Caco-2 (cell line): ENCODE measurements around the gene PLEKHN1. TPM values are rescaled to one million over a fixed set of nuclear protein-coding genes. Genes with fewer than 3 reads are reported as not detected.

ENCODE experiments used
- BruUV-seq: library from RNA; stranded (reverse); fragments of 400-500 nt; replicated peaks from 2 replicates; lab custom pipeline; 2021; lab: Mats Ljungman, UMichigan
- CTCF ChIA-PET: fragments of 300-600 bp; sonication (Branson Sonifier 250); formaldehyde crosslinking; loops from one replicate; lab custom pipeline; 2022; ENCODE audit warnings: antibody characterized with exemption; lab: Charles Lee
- POLR2A ChIA-PET: fragments of 300-600 bp; sonication (Branson Sonifier 250); formaldehyde crosslinking; loops from one replicate; lab custom pipeline; 2022; ENCODE audit warnings: antibody characterized with exemption; lab: Charles Lee
- DNase-seq, 2 experiments: peaks; one replicate each; pipeline versions ENCODE4 v3.0.0 to v3.0.0-alpha.2; 2020 to 2022
- H3K27me3 ChIP-seq: replicated peaks from 2 replicates; pipeline ENCODE4 v1.6.0; 2011; ENCODE audit warnings: low read length; ENCODE audit not compliant: control insufficient read depth, insufficient read depth
- H3K36me3 ChIP-seq: 2 replicates; pipeline ENCODE4 v1.5.1; 2011; ENCODE audit warnings: low read length; ENCODE audit not compliant: control insufficient read depth, insufficient read depth
- H3K4me1 ChIP-seq: fragments of 250-450 bp; sonication (Bioruptor Pico); 2 replicates; pipeline ENCODE4 v1.5.1; 2020; ENCODE audit warnings: mild to moderate bottlenecking
- H3K4me3 ChIP-seq: 2 replicates; pipeline ENCODE4 v1.5.1; 2011; ENCODE audit warnings: low read depth, mild to moderate bottlenecking, control low read depth, low read length
- H3K9me3 ChIP-seq: fragments of 250-450 bp; sonication (Bioruptor Pico); 2 replicates; pipeline ENCODE4 v1.5.1; 2020; ENCODE audit warnings: mild to moderate bottlenecking, moderate library complexity
- H3K27ac Mint-ChIP-seq: one replicate; pipeline ENCODE4 v1.8.0; 2022; ENCODE audit warnings: mixed read lengths; ENCODE audit not compliant: unreplicated experiment
- H3K27me3 Mint-ChIP-seq: one replicate; pipeline ENCODE4 v1.8.0; 2022; ENCODE audit warnings: mixed read lengths; ENCODE audit not compliant: insufficient read depth, unreplicated experiment
- H3K36me3 Mint-ChIP-seq: one replicate; pipeline ENCODE4 v1.8.0; 2022; ENCODE audit warnings: mild to moderate bottlenecking, mixed read lengths; ENCODE audit not compliant: insufficient read depth, unreplicated experiment
- H3K4me1 Mint-ChIP-seq: one replicate; pipeline ENCODE4 v1.8.0; 2022; ENCODE audit warnings: low read depth, mixed read lengths; ENCODE audit not compliant: unreplicated experiment
- H3K4me3 Mint-ChIP-seq: one replicate; pipeline ENCODE4 v1.8.0; 2022; ENCODE audit warnings: mild to moderate bottlenecking, moderate library complexity, mixed read lengths; ENCODE audit not compliant: unreplicated experiment
- H3K9me3 Mint-ChIP-seq: one replicate; pipeline ENCODE4 v1.8.0; 2022; ENCODE audit warnings: mixed read lengths; ENCODE audit not compliant: unreplicated experiment
- intact Hi-C: fragments of 100-400 bp; cut with micrococcal nuclease; formaldehyde crosslinking; loops from one replicate; pipeline ENCODE4 v1.10.0; 2022; ENCODE audit not compliant: unreplicated experiment
- total RNA-seq: library from RNA; stranded (reverse); gene quantifications from 2 replicates; pipeline ENCODE4 v1.2.3, GENCODE V29; 2022
- TF ChIP-seq, protein P1 (sequence below), 2 experiments: fragments of 200-600 bp in 1 of 2; IDR thresholded peaks; 1 replicate in 1 of 2; 2 replicates in 1 of 2; pipeline versions ENCODE4 v1.5.1 to v1.8.0; 2011 to 2022; ENCODE audit warnings: antibody characterized with exemption in 1 of 2, control low read depth in 1 of 2, inconsistent platforms in 1 of 2, low read depth in 1 of 2, low read length in 1 of 2, mild to moderate bottlenecking in 1 of 2, moderate library complexity in 1 of 2; ENCODE audit not compliant: insufficient read depth in 1 of 2, severe bottlenecking in 1 of 2, unreplicated experiment in 1 of 2

PLEKHN1 gene
- total RNA-seq, 1 experiment from 2014 or later = 3.1 TPM

GRCh38 chr1:999725-1000356, 33.6 kb downstream of the PLEKHN1 start, which contains the start of gene HES4:
TSS of gene HES4 (minus strand) at chr1:1000097. CDS start at chr1:999973, 124 bp downstream.
- TSS peak; percentile 61 for BruUV-seq
- no peaks in the 10 kb centered on the region for H3K9me3 ChIP-seq
- intact Hi-C loops = loop anchor here (2.0 to 5.0 kb wide), 2 partner anchors 19 to 72 kb away; partner anchors contain the start of gene RNF223
- Mint-ChIP-seq H3K9me3 (no peaks in the 10 kb centered on the region), H3K4me3 (peak within 1 kb of the TSS; percentile 79), H3K4me1 (peaks cover 5% of the 10 kb centered on the region), H3K36me3 (peaks cover 45% of the 10 kb centered on the region), H3K27me3 (no peaks in the 10 kb centered on the region), H3K27ac (peak within 1 kb of the TSS; percentile 96)
- peak; percentile 95 for DNase-seq
- H3K4me1 ChIP-seq = peaks cover 40% of the 10 kb centered on the region
- no peaks in the 10 kb centered on the region for H3K27me3 ChIP-seq
- H3K4me3 ChIP-seq = peak within 1 kb of the TSS; percentile 87
- TF ChIP-seq, protein P1, sequence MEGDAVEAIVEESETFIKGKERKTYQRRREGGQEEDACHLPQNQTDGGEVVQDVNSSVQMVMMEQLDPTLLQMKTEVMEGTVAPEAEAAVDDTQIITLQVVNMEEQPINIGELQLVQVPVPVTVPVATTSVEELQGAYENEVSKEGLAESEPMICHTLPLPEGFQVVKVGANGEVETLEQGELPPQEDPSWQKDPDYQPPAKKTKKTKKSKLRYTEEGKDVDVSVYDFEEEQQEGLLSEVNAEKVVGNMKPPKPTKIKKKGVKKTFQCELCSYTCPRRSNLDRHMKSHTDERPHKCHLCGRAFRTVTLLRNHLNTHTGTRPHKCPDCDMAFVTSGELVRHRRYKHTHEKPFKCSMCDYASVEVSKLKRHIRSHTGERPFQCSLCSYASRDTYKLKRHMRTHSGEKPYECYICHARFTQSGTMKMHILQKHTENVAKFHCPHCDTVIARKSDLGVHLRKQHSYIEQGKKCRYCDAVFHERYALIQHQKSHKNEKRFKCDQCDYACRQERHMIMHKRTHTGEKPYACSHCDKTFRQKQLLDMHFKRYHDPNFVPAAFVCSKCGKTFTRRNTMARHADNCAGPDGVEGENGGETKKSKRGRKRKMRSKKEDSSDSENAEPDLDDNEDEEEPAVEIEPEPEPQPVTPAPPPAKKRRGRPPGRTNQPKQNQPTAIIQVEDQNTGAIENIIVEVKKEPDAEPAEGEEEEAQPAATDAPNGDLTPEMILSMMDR (IDR thresholded peaks at IDR 0.05; ENCODE audit: insufficient read depth in 1 of 2, low read depth in 1 of 2, low read length in 1 of 2, severe bottlenecking in 1 of 2, unreplicated experiment in 1 of 2) = no peak
- CTCF ChIA-PET = no interaction called here
- H3K36me3 ChIP-seq = no peaks in the 10 kb centered on the region
- POLR2A ChIA-PET = interaction anchor here (0.7 to 3.0 kb wide), 2 partner anchors 18 to 20 kb away, joined by 3 to 16 read pairs; partner anchors contain the start of genes AGRN and PERM1

DNA sequence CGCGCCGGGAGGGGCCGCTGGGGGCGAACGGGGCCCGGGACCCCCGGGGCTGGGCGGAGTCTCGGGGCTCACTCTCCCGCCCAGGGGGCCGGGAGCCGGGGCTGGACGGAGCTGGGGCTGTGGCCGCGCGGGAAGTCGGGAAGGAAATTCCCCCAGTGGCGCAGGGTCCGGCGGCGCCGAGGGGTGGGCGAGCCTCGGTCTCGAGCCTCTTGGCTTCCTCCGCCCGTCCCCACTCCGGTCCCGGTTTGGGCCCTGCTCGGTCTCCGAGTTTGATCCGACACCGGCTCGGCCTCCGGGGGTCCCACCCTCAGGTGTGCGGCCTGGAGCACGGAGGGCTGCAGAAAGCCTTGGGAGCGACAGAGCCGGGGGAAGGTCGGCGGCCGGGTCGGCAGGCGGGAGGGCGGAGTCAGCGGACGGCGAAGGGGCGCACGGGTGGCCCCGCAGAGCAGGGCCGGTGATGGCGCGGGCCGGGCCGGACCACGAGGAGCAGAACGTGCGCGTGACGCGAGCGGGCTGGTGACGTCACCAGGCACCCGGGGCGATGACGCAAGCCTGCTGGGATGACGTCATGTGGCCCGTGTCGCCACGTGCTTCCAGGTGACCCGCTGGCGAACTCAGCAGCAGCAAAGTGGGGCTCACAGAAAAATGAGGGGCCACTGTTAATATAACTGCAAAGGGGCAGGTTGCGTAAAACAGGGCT, 34.2 kb downstream of the PLEKHN1 start:
- DNase-seq = peak; percentile 91 to 94
- H3K4me3 Mint-ChIP-seq = peak overlapping the region; percentile 79
- peak overlapping the region; percentile 87 for H3K4me3 ChIP-seq
- intact Hi-C loops = loop anchor here (2.0 kb wide), 1 partner anchor 18 kb away; no protein-coding TSS in a partner anchor
- no TSS peak for BruUV-seq
- peaks cover 47% of the 10 kb centered on the region for H3K36me3 Mint-ChIP-seq
- H3K27me3 ChIP-seq = no peaks in the 10 kb centered on the region
- ChIA-PET POLR2A (interaction anchor here (0.7 to 3.0 kb wide), 2 partner anchors 19 kb away, joined by 3 to 16 read pairs; partner anchors contain the start of genes AGRN and PERM1), CTCF (interaction anchor here (1.5 kb wide), 1 partner anchor 13 kb away, joined by 5 read pairs; the partner anchor contains the start of gene ISG15)
- H3K4me1 Mint-ChIP-seq = peaks cover 11% of the 10 kb centered on the region
- H3K9me3 Mint-ChIP-seq = no peaks in the 10 kb centered on the region
- H3K27ac Mint-ChIP-seq = peak overlapping the region; percentile 96
- TF ChIP-seq, protein P1 (IDR thresholded peaks at IDR 0.05; ENCODE audit: insufficient read depth in 1 of 2, low read depth in 1 of 2, low read length in 1 of 2, severe bottlenecking in 1 of 2, unreplicated experiment in 1 of 2) = no peak
- no peaks in the 10 kb centered on the region for H3K27me3 Mint-ChIP-seq
- peaks cover 44% of the 10 kb centered on the region for H3K4me1 ChIP-seq
- no peaks in the 10 kb centered on the region for H3K36me3 ChIP-seq
- H3K9me3 ChIP-seq = no peaks in the 10 kb centered on the region
